ENCODE results near the gene PTPRG.

DNA sequence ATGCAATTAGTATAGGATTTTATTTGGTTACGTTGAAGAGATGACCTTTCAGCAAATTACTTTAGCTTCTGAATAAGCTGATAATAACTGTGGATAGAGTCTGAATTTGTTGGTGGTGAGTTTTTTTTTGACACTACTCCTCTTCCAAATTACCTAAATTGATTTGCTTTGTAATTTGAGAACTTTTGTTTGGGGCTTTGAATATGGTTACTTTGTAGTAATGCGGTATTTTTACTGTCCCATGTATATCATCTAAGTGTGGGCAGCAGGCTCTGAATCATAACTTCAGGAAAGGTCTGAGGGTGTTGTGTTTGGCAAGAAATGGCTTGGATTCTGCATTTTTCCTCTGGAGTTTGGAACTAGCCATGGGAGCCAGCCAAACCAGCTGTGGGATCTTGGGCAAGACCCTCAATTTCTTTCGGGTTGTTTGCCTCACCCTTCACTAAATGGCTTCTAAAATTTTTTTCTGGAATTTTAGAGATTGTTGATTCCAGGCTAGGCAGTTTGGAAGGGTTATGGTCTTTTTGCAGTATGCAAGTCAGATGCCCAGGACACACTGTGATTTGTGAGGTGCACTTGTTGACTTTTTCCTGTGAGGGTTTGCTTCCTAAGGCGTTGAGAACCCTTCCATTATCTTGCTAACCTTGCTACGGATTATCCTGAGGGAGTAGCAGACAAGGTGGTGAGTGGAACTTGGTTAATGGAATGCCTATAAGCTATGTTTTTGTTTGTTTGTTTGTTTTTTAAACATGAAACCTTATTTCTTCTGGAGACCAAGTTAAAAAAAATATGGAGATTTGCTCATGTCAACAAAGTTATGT lies 10.4 kb downstream of the PTPRG start:
- TF ChIP-seq, protein P1, sequence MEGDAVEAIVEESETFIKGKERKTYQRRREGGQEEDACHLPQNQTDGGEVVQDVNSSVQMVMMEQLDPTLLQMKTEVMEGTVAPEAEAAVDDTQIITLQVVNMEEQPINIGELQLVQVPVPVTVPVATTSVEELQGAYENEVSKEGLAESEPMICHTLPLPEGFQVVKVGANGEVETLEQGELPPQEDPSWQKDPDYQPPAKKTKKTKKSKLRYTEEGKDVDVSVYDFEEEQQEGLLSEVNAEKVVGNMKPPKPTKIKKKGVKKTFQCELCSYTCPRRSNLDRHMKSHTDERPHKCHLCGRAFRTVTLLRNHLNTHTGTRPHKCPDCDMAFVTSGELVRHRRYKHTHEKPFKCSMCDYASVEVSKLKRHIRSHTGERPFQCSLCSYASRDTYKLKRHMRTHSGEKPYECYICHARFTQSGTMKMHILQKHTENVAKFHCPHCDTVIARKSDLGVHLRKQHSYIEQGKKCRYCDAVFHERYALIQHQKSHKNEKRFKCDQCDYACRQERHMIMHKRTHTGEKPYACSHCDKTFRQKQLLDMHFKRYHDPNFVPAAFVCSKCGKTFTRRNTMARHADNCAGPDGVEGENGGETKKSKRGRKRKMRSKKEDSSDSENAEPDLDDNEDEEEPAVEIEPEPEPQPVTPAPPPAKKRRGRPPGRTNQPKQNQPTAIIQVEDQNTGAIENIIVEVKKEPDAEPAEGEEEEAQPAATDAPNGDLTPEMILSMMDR (IDR thresholded peaks at IDR 0.05): no peak
- no peak for TF ChIP-seq POLR2A (IDR thresholded peaks at IDR 0.05)

All from body of pancreas (tissue), 4 donors.